HEK293 (cell line): ENCODE data around the gene CBFA2T2.

Experiments
- EGR2 ChIP-seq: fragments of 450-650 bp; formaldehyde crosslinking; IDR thresholded peaks from 2 replicates; pipeline ENCODE4 v1.5.1; 2016; ENCODE audit warnings: low read depth, missing biosample characterization, missing genetic modification characterization
- HOXD13 ChIP-seq: sonication (generic); formaldehyde crosslinking; IDR thresholded peaks from 2 replicates; pipeline ENCODE4 v1.8.0; 2022; ENCODE audit warnings: missing genetic modification reagents, borderline replicate concordance
- KLF7 ChIP-seq: fragments of 450-650 bp; formaldehyde crosslinking; IDR thresholded peaks from 2 replicates; pipeline ENCODE4 v1.5.1; 2016; ENCODE audit warnings: missing biosample characterization, missing genetic modification characterization, borderline replicate concordance
- PRDM4 ChIP-seq: fragments of 450-650 bp; formaldehyde crosslinking; IDR thresholded peaks from 2 replicates; pipeline ENCODE4 v1.5.1; 2017; ENCODE audit warnings: missing biosample characterization, missing genetic modification characterization
- RBAK ChIP-seq: fragments of 450-650 bp; formaldehyde crosslinking; IDR thresholded peaks from 2 replicates; pipeline ENCODE4 v1.5.1; 2016; ENCODE audit warnings: missing biosample characterization, missing genetic modification characterization
- SP2 ChIP-seq: fragments of 450-650 bp; formaldehyde crosslinking; IDR thresholded peaks from 2 replicates; pipeline ENCODE4 v1.5.1; 2016; ENCODE audit warnings: missing biosample characterization, missing genetic modification characterization
- TRIM28 ChIP-seq: IDR thresholded peaks from 2 replicates; pipeline ENCODE4 v1.6.1; 2011; ENCODE audit warnings: low read length, control low read depth, borderline replicate concordance
- ZBTB20 ChIP-seq: fragments of 450-650 bp; formaldehyde crosslinking; IDR thresholded peaks from 2 replicates; pipeline ENCODE4 v1.5.1; 2016; ENCODE audit warnings: missing biosample characterization, missing genetic modification characterization
- ZNF121 ChIP-seq: fragments of 450-650 bp; formaldehyde crosslinking; IDR thresholded peaks from 2 replicates; pipeline ENCODE4 v1.5.1; 2016; ENCODE audit warnings: missing biosample characterization, missing genetic modification characterization
- ZNF146 ChIP-seq: fragments of 450-650 bp; formaldehyde crosslinking; IDR thresholded peaks from 2 replicates; pipeline ENCODE4 v1.5.1; 2016; ENCODE audit warnings: missing biosample characterization, missing genetic modification characterization
- ZNF211 ChIP-seq: fragments of 450-650 bp; formaldehyde crosslinking; IDR thresholded peaks from 2 replicates; pipeline ENCODE4 v1.5.1; 2016; ENCODE audit warnings: low read depth, missing biosample characterization, missing genetic modification characterization
- ZNF248 ChIP-seq: fragments of 450-650 bp; formaldehyde crosslinking; IDR thresholded peaks from 2 replicates; pipeline ENCODE4 v1.5.1; 2017; ENCODE audit warnings: missing biosample characterization, missing genetic modification characterization
- ZNF335 ChIP-seq: fragments of 450-650 bp; formaldehyde crosslinking; conservative IDR thresholded peaks from 2 replicates; pipeline ENCODE4 v1.5.1; 2016; ENCODE audit warnings: missing biosample characterization, missing genetic modification characterization
- ZNF366 ChIP-seq: fragments of 450-650 bp; formaldehyde crosslinking; conservative IDR thresholded peaks from 2 replicates; pipeline ENCODE4 v1.5.1; 2016; ENCODE audit warnings: missing biosample characterization, missing genetic modification characterization
- ZNF423 ChIP-seq: fragments of 450-650 bp; formaldehyde crosslinking; IDR thresholded peaks from 2 replicates; pipeline ENCODE4 v1.5.1; 2016; ENCODE audit warnings: missing biosample characterization, missing genetic modification characterization
- ZNF473 ChIP-seq: fragments of 450-650 bp; formaldehyde crosslinking; IDR thresholded peaks from 2 replicates; pipeline ENCODE4 v1.5.1; 2017; ENCODE audit warnings: missing biosample characterization, missing genetic modification characterization
- ZNF555 ChIP-seq: fragments of 450-650 bp; formaldehyde crosslinking; conservative IDR thresholded peaks from 2 replicates; pipeline ENCODE4 v1.5.1; 2017; ENCODE audit warnings: missing biosample characterization, mild to moderate bottlenecking, missing genetic modification characterization, inconsistent platforms
- ZNF558 ChIP-seq: fragments of 450-650 bp; formaldehyde crosslinking; IDR thresholded peaks from 2 replicates; pipeline ENCODE4 v1.5.1; 2016; ENCODE audit warnings: missing biosample characterization, missing genetic modification characterization
- ZNF560 ChIP-seq: fragments of 450-650 bp; formaldehyde crosslinking; IDR thresholded peaks from 2 replicates; pipeline ENCODE4 v1.5.1; 2017; ENCODE audit warnings: missing biosample characterization, missing genetic modification characterization, borderline replicate concordance
- ZNF610 ChIP-seq: fragments of 450-650 bp; formaldehyde crosslinking; IDR thresholded peaks from 2 replicates; pipeline ENCODE4 v1.5.1; 2016; ENCODE audit warnings: missing biosample characterization, missing genetic modification characterization, borderline replicate concordance
- ZNF747 ChIP-seq: fragments of 450-650 bp; formaldehyde crosslinking; IDR thresholded peaks from 2 replicates; pipeline ENCODE4 v1.5.1; 2016; ENCODE audit warnings: missing biosample characterization, missing genetic modification characterization
- ZNF837 ChIP-seq: fragments of 450-650 bp; formaldehyde crosslinking; IDR thresholded peaks from 2 replicates; pipeline ENCODE4 v1.5.1; 2016; ENCODE audit warnings: missing biosample characterization, missing genetic modification characterization
- ZSCAN4 ChIP-seq: fragments of 450-650 bp; formaldehyde crosslinking; IDR thresholded peaks from 2 replicates; pipeline ENCODE4 v1.5.1; 2017; ENCODE audit warnings: missing biosample characterization, missing genetic modification characterization
- ZXDB ChIP-seq: fragments of 450-650 bp; formaldehyde crosslinking; IDR thresholded peaks from 2 replicates; pipeline ENCODE4 v1.5.1; 2016; ENCODE audit warnings: missing biosample characterization, missing genetic modification characterization
- TF ChIP-seq, protein P1 (sequence below): fragments of 450-650 bp; formaldehyde crosslinking; IDR thresholded peaks from 2 replicates; pipeline ENCODE4 v1.5.1; 2017; ENCODE audit warnings: missing biosample characterization, mild to moderate bottlenecking, missing genetic modification characterization, moderate library complexity
- TF ChIP-seq, protein P2 (sequence below): fragments of 450-650 bp; formaldehyde crosslinking; IDR thresholded peaks from 2 replicates; pipeline ENCODE4 v1.5.1; 2016; ENCODE audit warnings: missing biosample characterization, missing genetic modification characterization
- TF ChIP-seq, protein P3 (sequence below): sonication (generic); formaldehyde crosslinking; IDR thresholded peaks from 2 replicates; pipeline ENCODE4 v1.8.1; 2022; ENCODE audit warnings: mild to moderate bottlenecking, moderate library complexity, missing genetic modification reagents
- TF ChIP-seq, protein P4 (sequence below): fragments of 450-650 bp; formaldehyde crosslinking; IDR thresholded peaks from 2 replicates; pipeline ENCODE4 v1.5.1; 2016; ENCODE audit warnings: missing biosample characterization, missing genetic modification characterization

CBFA2T2 gene

GRCh38 chr20:33663161-33664084 lies 173.5 kb downstream of the CBFA2T2 start (continued):
- TF ChIP-seq, protein P1, sequence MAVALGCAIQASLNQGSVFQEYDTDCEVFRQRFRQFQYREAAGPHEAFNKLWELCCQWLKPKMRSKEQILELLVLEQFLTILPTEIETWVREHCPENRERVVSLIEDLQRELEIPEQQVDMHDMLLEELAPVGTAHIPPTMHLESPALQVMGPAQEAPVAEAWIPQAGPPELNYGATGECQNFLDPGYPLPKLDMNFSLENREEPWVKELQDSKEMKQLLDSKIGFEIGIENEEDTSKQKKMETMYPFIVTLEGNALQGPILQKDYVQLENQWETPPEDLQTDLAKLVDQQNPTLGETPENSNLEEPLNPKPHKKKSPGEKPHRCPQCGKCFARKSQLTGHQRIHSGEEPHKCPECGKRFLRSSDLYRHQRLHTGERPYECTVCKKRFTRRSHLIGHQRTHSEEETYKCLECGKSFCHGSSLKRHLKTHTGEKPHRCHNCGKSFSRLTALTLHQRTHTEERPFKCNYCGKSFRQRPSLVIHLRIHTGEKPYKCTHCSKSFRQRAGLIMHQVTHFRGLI (tag by site-specific recombination), result no peak
- TF ChIP-seq ZNF146 (no peak; the same call in 1 of the 2 replicates), ZNF610 (no peak; the same call in none of the 2 replicates), PRDM4 (tag by site-specific recombination) (no peak), RBAK (tag by site-specific recombination) (no peak), ZSCAN4 (tag by site-specific recombination) (no peak), ZNF248 (tag by site-specific recombination) (no peak), ZNF747 (tag by site-specific recombination) (no peak), ZNF423 (tag by site-specific recombination) (no peak), ZNF473 (tag by site-specific recombination) (no peak), ZNF837 (tag by site-specific recombination) (0 out of 2 replicates have a peak, but pooled peaks have one; percentile 49), ZXDB (tag by site-specific recombination) (peak; percentile 79), EGR2 (0 out of 2 replicates have a peak, but pooled peaks have one; percentile 30), ZNF121 (no peak), ZNF211 (tag by site-specific recombination) (no peak), ZNF558 (tag by site-specific recombination) (no peak), SP2 (peak; percentile 58), TRIM28 (no peak), ZNF366 (tag by site-specific recombination) (no peak), ZBTB20 (tag by site-specific recombination) (0 out of 2 replicates have a peak, but pooled peaks have one; percentile 36), ZNF560 (no peak), HOXD13 (CRISPR knock-in tag) (no peak), ZNF555 (no peak), ZNF335 (tag by site-specific recombination) (peak; percentile 96), KLF7 (tag by site-specific recombination) (0 out of 2 replicates have a peak, but pooled peaks have one; percentile 36)
- TF ChIP-seq, protein P2, sequence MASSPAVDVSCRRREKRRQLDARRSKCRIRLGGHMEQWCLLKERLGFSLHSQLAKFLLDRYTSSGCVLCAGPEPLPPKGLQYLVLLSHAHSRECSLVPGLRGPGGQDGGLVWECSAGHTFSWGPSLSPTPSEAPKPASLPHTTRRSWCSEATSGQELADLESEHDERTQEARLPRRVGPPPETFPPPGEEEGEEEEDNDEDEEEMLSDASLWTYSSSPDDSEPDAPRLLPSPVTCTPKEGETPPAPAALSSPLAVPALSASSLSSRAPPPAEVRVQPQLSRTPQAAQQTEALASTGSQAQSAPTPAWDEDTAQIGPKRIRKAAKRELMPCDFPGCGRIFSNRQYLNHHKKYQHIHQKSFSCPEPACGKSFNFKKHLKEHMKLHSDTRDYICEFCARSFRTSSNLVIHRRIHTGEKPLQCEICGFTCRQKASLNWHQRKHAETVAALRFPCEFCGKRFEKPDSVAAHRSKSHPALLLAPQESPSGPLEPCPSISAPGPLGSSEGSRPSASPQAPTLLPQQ (tag by site-specific recombination), result peak; percentile 53
- TF ChIP-seq, protein P3, sequence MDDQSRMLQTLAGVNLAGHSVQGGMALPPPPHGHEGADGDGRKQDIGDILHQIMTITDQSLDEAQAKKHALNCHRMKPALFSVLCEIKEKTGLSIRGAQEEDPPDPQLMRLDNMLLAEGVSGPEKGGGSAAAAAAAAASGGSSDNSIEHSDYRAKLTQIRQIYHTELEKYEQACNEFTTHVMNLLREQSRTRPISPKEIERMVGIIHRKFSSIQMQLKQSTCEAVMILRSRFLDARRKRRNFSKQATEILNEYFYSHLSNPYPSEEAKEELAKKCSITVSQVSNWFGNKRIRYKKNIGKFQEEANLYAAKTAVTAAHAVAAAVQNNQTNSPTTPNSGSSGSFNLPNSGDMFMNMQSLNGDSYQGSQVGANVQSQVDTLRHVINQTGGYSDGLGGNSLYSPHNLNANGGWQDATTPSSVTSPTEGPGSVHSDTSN (CRISPR knock-in tag), result 0 out of 2 replicates have a peak, but pooled peaks have one; percentile 34
- TF ChIP-seq, protein P4, sequence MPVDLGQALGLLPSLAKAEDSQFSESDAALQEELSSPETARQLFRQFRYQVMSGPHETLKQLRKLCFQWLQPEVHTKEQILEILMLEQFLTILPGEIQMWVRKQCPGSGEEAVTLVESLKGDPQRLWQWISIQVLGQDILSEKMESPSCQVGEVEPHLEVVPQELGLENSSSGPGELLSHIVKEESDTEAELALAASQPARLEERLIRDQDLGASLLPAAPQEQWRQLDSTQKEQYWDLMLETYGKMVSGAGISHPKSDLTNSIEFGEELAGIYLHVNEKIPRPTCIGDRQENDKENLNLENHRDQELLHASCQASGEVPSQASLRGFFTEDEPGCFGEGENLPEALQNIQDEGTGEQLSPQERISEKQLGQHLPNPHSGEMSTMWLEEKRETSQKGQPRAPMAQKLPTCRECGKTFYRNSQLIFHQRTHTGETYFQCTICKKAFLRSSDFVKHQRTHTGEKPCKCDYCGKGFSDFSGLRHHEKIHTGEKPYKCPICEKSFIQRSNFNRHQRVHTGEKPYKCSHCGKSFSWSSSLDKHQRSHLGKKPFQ (tag by site-specific recombination), result no peak
- TF ChIP-seq, all 188 proteins: peak for 44
